ENCODE data around the gene TTC39B.

Gene TTC39B

DNA sequence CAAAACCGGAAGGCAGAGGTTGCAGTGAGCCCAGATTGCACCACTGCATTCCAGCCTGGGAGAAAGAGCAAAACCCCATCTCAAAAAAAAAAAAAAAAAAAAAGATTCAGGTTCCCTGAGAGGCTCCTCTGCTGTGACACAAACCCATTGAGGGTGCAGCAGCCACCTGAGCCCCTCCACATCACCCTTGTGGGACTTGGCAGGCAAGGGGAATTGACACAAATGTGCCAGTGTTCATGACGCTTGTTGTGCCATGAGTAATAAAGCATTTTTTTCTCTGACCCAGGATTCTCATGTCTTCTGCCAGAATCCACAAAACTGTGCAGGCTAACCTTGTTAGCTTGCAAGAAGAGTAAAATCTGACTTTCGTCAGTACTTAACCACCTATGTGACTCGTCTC, 149.6 kb downstream of the TTC39B start:
- no peak for ATAC-seq
- Mint-ChIP-seq H3K4me3 (no peak overlapping the region), H3K9me3 (no peaks in the 10 kb centered on the region), H3K27me3 (peaks cover 9% of the 10 kb centered on the region), H3K36me3 (no peaks in the 10 kb centered on the region), H3K27ac (no peak overlapping the region), H3K4me1 (no peaks in the 10 kb centered on the region)

DNA sequence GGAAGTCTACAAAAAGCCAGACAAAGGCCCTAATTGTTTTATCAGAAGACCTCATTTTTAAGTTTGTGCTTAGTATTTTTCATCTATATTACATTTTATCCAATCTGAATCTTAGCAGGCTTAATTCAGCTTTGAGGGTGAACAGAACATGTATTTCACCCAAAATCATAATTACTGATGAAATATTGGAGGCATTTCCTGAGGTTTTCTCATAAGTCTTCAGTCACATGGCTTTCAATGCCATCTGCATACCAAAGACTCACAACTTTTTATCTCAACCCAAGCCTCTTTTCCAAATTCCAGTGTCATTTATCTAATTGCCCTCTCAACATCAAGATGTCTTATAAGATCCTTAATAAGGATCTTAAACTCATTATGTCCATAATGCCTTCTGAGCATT, 150.8 kb downstream of the TTC39B start:
- H3K9me3 Mint-ChIP-seq, result no peaks in the 10 kb centered on the region
- H3K27ac Mint-ChIP-seq, result no peak overlapping the region
- H3K4me1 Mint-ChIP-seq, result no peaks in the 10 kb centered on the region
- H3K27me3 Mint-ChIP-seq, result peaks cover 19% of the 10 kb centered on the region
- no peak for ATAC-seq
- no peak overlapping the region for H3K4me3 Mint-ChIP-seq
- no peaks in the 10 kb centered on the region for H3K36me3 Mint-ChIP-seq

DNA sequence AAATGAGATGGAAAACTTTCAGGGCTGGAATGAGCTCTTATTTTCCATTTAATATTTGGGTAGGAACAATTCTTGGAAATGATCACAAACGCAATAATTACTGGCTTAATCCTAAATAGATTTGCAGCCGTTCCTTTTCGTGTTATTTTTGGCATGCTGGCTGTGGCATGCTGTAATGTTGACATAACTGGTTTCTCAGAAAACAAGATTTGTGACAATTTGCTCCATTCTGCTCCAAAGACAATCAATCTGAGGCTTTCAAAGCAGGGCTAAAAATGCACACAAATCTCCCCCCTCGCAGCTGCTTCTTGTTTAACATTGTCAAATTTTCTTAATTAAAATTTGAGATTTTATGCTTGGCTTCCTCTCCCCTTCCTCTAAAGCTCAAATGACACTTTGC, 151.2 kb downstream of the TTC39B start:
- peaks cover 23% of the 10 kb centered on the region for H3K27me3 Mint-ChIP-seq
- no peaks in the 10 kb centered on the region for H3K9me3 Mint-ChIP-seq
- no peaks in the 10 kb centered on the region for H3K4me1 Mint-ChIP-seq
- H3K27ac Mint-ChIP-seq, result no peak overlapping the region
- H3K4me3 Mint-ChIP-seq, result no peak overlapping the region
- no peak for ATAC-seq
- no peaks in the 10 kb centered on the region for H3K36me3 Mint-ChIP-seq

DNA sequence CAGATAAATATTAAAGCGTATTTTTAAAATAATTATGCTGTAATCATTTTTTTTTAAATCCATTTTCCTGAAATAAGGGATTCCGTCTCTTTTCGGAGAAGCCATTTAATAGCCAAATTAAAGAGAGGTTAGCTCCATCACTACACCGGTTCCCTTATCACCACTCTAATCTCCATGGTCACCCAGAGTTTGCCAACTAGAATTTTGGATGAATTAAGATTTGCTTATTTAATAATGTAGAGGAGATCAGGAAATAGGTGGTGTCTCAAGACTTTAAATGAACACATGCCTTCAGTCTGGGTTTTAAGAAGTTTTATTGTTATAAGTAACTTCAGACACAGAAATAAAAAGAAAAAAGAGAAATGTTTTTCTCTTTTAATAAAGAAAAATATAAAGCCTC, 151.7 kb downstream of the TTC39B start:
- Mint-ChIP-seq H3K36me3 (no peaks in the 10 kb centered on the region), H3K27ac (no peak overlapping the region), H3K4me1 (no peaks in the 10 kb centered on the region), H3K9me3 (no peaks in the 10 kb centered on the region), H3K4me3 (no peak overlapping the region), H3K27me3 (peaks cover 23% of the 10 kb centered on the region)
- ATAC-seq, result no peak

DNA sequence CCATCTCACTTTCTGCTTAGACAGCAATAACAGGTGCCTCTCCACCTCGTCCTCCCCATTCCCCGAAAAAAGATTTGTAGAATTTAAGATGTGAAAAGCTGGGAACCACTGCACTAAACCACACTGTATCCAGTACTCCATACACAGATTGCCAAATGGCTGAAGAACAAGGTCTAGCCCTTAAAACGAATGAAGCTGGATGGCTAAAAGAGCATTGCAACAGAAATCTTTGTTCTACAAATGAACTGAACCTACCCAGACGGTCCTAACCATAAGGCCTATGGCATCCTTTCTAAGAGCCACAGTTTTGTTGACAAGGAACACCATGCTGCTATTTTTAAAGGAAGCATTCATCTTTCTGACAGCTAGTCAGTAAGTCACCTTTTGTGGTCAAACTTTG, 152.3 kb downstream of the TTC39B start:
- peaks cover 23% of the 10 kb centered on the region for H3K27me3 Mint-ChIP-seq
- H3K4me1 Mint-ChIP-seq, result no peaks in the 10 kb centered on the region
- ATAC-seq, result no peak
- H3K9me3 Mint-ChIP-seq, result no peaks in the 10 kb centered on the region
- no peak overlapping the region for H3K27ac Mint-ChIP-seq
- H3K4me3 Mint-ChIP-seq, result no peak overlapping the region
- no peaks in the 10 kb centered on the region for H3K36me3 Mint-ChIP-seq

DNA sequence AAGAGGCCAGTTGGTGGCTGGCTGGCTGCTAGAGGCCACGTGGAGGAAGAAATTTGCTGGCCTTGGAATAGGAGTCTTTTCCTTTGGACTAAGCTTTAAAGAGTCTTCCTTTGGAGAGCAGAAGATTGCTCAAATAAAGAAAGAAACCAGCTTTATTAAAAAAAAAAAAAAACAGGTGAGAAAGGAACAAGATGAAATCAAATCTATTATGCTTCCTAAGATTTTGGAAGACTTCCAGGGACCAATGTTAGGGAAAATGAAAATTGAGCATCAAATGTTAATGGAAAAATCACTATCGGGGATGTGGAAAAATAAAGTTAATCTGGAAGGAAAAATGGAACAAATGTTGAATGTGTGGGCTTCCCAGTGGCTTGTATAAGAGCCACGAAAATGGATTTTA, 153.1 kb downstream of the TTC39B start:
- Mint-ChIP-seq H3K4me1 (no peaks in the 10 kb centered on the region), H3K27ac (no peak overlapping the region), H3K4me3 (no peak overlapping the region), H3K36me3 (no peaks in the 10 kb centered on the region), H3K9me3 (no peaks in the 10 kb centered on the region), H3K27me3 (peaks cover 23% of the 10 kb centered on the region)
- no peak for ATAC-seq

DNA sequence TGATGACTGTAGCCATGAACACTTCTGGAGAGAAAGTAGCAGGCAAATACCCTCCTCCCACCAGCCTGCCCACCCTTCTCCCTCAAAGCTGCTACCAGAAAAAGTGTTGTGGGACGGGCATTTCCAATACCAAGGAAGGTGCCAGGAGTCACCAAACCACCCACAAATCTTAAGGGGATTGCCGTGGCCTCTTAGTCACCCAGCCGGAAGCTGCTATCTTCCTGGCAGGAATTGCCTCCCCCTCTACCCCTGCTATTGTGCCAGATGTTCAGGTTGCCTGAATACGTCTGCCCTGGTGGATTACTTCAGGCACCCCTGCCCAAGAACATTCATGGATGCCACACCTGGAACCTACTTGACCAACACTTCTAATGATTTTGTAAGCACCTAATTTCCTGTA, 156.1 kb downstream of the TTC39B start:
- H3K9me3 Mint-ChIP-seq, result no peaks in the 10 kb centered on the region
- no peaks in the 10 kb centered on the region for H3K36me3 Mint-ChIP-seq
- H3K27ac Mint-ChIP-seq, result no peak overlapping the region
- H3K4me1 Mint-ChIP-seq, result no peaks in the 10 kb centered on the region
- H3K27me3 Mint-ChIP-seq, result peaks cover 23% of the 10 kb centered on the region
- no peak for ATAC-seq
- no peak overlapping the region for H3K4me3 Mint-ChIP-seq

DNA sequence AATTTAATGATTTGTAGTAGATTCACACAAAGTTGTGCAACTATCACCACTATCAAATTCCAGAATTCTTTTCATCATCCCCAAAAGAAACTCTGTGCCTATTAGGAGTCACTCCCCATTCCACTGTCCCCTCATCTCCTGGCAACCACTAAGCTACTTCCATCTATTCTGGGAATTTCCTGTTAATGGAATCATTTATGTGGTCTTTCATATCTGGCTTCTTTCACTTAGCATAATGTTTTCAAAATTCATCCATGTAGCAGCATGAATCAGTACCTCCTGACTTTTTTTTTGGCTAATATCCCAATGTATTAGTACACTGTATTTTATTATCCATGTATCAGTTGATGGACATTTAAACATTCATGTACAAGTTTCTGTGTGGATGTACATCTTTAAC, 157.6 kb downstream of the TTC39B start:
- Mint-ChIP-seq H3K9me3 (no peaks in the 10 kb centered on the region), H3K4me3 (no peak overlapping the region), H3K36me3 (no peaks in the 10 kb centered on the region), H3K27me3 (peaks cover 23% of the 10 kb centered on the region), H3K27ac (no peak overlapping the region), H3K4me1 (no peaks in the 10 kb centered on the region)
- no peak for ATAC-seq

DNA sequence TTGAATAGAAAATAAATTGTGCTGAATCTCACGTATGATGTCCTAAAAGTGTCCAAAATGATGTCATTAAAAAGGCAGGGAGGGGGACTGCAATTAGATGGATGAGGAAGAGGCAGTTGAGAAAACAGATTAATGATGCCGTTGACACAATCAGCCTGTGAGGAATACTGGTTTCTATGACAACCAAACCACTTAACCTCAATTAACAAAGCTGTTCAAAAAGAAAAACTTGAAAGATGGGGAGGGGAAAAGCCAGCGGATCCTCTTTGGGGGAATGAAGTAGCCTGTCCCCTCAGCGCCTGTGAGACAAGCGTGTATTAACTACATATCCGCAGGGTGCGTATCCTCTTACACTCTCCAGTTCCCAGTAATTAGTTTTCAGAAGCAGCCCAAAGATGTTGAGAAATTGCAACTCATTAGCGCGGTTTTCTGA, 160.7 kb downstream of the TTC39B start:
- H3K4me1 Mint-ChIP-seq, result no peaks in the 10 kb centered on the region
- H3K9me3 Mint-ChIP-seq, result no peaks in the 10 kb centered on the region
- H3K36me3 Mint-ChIP-seq, result no peaks in the 10 kb centered on the region
- H3K27me3 Mint-ChIP-seq, result peaks cover 5% of the 10 kb centered on the region
- no peak overlapping the region for H3K27ac Mint-ChIP-seq
- no peak overlapping the region for H3K4me3 Mint-ChIP-seq
- no peak for ATAC-seq

DNA sequence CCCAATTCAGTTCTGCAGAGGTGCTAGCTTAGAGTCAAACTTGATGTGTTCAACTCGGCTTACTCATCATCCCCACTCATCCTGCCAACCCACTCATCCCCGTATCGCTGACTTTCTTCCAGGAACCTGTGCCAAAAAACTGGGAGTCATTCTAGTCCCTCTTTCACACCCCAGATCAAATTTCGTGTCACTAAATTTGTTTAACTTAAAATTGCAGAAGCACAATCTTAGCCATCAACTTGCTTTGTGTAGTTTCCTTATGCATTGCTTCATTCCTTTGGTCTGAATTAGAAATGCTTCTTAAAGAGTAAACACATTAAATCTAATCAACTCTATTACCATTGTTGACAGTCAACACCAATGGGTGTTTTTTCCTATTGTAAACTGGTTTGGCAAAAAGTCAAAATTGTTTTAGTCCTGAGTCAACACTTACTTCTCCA, 162.4 kb downstream of the TTC39B start:
- H3K4me3 Mint-ChIP-seq, result no peak overlapping the region
- ATAC-seq, result no peak

DNA sequence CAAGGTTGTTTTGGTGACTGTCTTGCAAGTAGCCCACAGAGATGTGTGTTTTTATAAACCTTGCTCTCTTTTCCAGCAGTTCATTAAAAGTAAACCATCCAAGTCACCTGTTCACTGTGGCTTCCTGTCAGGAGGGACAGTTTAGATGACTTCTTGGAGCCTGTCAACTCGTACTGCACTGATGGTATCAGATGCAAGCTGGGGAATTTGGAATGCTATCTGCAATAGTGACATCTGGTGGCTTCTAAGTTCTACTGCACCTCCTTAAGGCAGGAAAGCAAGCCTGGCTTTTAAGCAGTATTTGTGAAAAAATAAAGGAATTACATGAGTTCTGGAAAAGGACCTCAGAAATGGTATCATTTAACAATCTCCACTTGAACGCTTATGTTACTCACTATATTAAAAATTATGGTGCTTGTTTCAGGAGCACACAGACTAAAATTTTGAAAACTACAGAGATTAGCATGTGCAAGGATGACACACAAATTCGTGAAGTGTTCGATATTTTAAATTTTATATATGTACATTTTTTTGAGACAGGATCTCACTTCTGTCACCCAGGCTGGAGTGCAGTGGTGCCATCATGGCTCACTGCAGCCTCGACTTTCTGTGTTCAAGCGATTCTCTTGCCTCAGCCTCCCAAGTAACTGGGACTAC, 164.0 kb downstream of the TTC39B start:
- Mint-ChIP-seq H3K27me3 (no peaks in the 10 kb centered on the region), H3K36me3 (no peaks in the 10 kb centered on the region), H3K4me1 (no peaks in the 10 kb centered on the region), H3K4me3 (no peak overlapping the region), H3K9me3 (no peaks in the 10 kb centered on the region), H3K27ac (no peak overlapping the region)
- peak; percentile 56 for ATAC-seq

More for the DNA sequence above, 162.4 kb downstream of the TTC39B start:
- Mint-ChIP-seq H3K27me3 (no peaks in the 10 kb centered on the region), H3K9me3 (no peaks in the 10 kb centered on the region), H3K27ac (no peak overlapping the region), H3K4me1 (no peaks in the 10 kb centered on the region), H3K36me3 (no peaks in the 10 kb centered on the region)

DNA sequence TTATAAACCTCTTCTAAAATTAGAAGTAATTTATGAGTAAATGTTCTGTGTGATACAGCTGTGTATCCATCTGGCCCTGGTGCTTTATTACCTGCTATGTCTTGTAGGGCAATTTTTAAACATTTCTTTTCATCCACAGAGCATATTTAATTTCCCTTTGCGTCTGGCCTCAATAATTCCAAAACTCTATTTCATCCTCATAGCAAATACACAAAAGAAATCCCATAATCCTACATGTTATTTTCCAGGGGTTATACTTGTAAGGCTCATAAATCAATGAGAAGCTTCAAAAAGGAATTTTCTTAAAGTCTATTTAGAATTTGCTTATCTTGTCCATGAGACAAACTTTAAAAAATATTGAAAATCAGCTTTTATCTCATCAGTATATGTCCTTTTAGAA, 167.0 kb downstream of the TTC39B start:
- Mint-ChIP-seq H3K36me3 (no peaks in the 10 kb centered on the region), H3K27ac (no peak overlapping the region), H3K27me3 (no peaks in the 10 kb centered on the region), H3K4me1 (peaks cover 5% of the 10 kb centered on the region), H3K4me3 (no peak overlapping the region), H3K9me3 (no peaks in the 10 kb centered on the region)
- ATAC-seq, result no peak

DNA sequence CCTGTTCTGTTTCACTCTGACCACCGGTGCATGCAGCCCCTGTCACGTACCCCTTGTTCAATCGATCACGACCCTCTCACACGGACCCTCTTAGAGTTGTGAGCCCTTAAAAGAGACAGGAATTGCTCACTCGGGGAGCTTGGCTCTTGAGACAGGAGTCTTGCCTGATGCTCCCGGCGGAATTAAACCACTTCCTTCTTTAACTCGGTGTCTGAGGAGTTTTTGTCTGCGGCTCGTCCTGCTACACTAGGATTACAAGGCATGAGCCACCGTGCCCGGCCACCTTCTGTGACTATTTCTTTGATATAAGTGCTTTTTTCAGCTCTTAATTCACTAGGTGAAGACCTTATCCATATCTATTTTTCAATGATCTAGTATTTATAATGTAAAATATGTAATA, 167.5 kb downstream of the TTC39B start:
- no peaks in the 10 kb centered on the region for H3K27me3 Mint-ChIP-seq
- no peak overlapping the region for H3K4me3 Mint-ChIP-seq
- no peaks in the 10 kb centered on the region for H3K9me3 Mint-ChIP-seq
- H3K27ac Mint-ChIP-seq, result no peak overlapping the region
- no peak for ATAC-seq
- H3K36me3 Mint-ChIP-seq, result no peaks in the 10 kb centered on the region
- peaks cover 6% of the 10 kb centered on the region for H3K4me1 Mint-ChIP-seq

DNA sequence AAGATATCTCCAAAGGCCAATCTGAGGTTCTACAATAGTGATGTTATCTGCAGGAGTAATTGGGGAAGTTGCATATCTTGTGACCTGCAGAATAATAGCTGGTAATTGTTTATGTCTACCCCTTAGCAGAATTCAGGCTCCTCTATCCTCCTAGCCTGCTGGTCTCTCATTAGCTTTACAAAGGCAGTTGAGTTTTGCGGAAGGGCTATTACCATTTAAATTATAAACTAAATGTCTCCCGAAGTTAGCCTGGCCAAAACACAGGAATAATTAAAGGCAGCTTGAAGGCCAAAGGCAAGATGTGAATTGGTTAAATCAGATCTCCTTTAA, 168.7 kb downstream of the TTC39B start:
- Mint-ChIP-seq H3K4me3 (no peak overlapping the region), H3K9me3 (no peaks in the 10 kb centered on the region), H3K4me1 (peaks cover 6% of the 10 kb centered on the region), H3K27ac (no peak overlapping the region), H3K27me3 (no peaks in the 10 kb centered on the region), H3K36me3 (no peaks in the 10 kb centered on the region)
- no peak for ATAC-seq

DNA sequence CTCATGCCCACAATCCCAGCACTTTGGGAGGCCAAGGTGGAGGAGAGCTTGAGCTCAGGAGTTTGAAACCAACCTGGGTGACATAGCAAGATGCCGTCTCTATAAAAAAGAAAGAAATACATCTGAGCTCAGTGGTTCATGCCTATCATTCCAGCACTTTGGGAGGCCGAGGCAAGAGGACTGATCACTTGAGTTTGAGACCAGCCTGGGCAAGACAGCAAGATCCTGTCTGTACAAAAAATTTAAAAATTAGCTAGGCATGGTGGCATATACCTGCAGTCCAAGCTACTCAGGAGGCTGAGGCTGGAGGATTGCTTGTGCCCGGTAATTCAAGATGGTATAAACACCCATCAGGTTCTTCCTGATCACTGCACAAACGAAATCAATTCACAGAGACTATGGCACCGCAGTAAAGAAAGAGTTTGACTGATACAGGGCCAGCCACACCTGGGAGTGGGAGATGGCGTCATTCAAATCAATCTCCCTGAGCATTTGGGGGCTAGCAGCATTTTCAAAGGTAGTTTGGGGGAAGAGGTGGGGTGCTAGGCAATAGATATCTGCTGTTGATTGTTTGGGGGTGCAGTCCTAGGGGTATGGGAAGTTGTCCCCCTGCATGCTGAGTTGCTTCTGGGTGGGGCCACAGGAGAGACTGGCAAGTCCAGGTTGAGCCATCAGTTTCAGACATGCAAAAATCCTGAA, 169.2 kb downstream of the TTC39B start:
- no peak for ATAC-seq
- Mint-ChIP-seq H3K36me3 (no peaks in the 10 kb centered on the region), H3K4me3 (no peak overlapping the region)

DNA sequence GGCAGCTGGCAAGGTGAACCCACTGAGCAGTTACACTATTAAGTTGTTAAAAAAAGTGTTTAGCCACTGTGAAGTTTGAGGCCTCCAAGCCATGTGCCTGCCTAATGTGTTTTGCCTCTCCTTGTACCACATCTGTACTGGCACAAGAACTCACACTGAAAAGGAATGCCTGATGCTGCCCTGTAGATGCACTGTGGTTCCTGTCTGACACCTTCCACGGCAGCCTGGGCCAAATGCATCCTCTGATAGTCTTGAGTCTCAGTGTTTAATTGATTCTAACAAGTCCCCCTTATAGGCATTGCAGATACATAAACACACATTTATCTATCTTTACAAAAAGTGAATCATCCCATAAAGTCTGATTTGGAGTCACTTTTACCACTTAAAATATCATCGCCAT, 169.9 kb downstream of the TTC39B start:
- Mint-ChIP-seq H3K4me3 (no peak overlapping the region), H3K36me3 (no peaks in the 10 kb centered on the region)

More for the DNA sequence above, 169.2 kb downstream of the TTC39B start:
- no peaks in the 10 kb centered on the region for H3K9me3 Mint-ChIP-seq
- no peak overlapping the region for H3K27ac Mint-ChIP-seq
- H3K4me1 Mint-ChIP-seq, result peaks cover 6% of the 10 kb centered on the region
- H3K27me3 Mint-ChIP-seq, result no peaks in the 10 kb centered on the region

More for the DNA sequence above, 169.9 kb downstream of the TTC39B start:
- no peak for ATAC-seq
- Mint-ChIP-seq H3K4me1 (peaks cover 6% of the 10 kb centered on the region), H3K27ac (no peak overlapping the region), H3K9me3 (no peaks in the 10 kb centered on the region), H3K27me3 (no peaks in the 10 kb centered on the region)
